ENCODE measurements around the gene RPH3AL. TPM values are rescaled to one million over a fixed set of nuclear protein-coding genes. Genes with fewer than 3 reads are reported as not detected.

The RPH3AL gene
- total and polyA plus RNA-seq, 2 experiments from 2014 or later: 13.8 to 39.0 TPM

DNA sequence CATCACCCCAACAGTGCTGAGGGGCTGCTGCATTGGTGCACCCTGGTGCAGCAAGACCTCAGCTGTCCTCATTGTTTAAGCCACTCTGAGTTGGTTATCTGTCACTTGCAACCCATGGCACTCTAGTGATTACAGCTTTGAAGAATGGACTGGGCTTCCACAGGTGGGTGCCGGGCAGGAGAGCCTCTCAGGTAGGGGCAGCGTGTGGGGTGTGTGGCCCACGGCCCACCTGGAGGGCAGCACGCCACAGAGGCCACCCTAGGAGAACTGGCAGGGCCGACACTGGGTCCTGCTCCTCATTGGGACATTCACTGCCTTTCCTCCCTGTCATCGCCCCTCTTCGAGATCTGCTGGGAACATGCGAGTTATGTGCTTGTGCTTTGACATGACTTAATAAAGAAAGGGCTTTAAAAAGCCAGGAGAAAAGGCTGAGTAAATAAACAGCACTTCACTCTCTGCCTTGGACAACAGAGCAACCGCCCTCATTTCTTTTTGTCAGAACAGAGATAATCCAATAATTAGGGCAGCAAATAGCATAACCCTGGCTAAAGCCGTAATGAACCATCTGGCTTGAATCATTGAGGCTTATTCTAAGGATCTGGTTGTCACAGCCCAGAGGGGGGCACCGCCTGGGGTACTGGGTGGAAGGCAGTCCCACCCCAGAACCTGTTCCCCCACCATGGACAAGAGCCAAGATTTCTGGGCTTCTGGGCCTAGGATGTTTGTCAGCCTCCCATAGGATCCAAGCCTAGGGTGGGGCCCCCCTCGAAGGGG lies 174.1 kb downstream of the RPH3AL start:
- H3K9me3 ChIP-seq (ENCODE audit: low read depth): no peaks in the 10 kb centered on the region
- TF ChIP-seq CTCF (IDR thresholded peaks at IDR 0.05; ENCODE audit: low read depth, low read length): no peak
- peaks cover 8% of the 10 kb centered on the region for H3K4me1 ChIP-seq (ENCODE audit: low read depth)
- H3K27me3 ChIP-seq: peaks cover 41% of the 10 kb centered on the region
- no peaks in the 10 kb centered on the region for H3K36me3 ChIP-seq
- H3K4me3 ChIP-seq: no peak overlapping the region
- no peak for DNase-seq (ENCODE audit: low read depth in 1 of 2, low spot score in 1 of 2)
- no peak overlapping the region for H3K27ac ChIP-seq

DNA sequence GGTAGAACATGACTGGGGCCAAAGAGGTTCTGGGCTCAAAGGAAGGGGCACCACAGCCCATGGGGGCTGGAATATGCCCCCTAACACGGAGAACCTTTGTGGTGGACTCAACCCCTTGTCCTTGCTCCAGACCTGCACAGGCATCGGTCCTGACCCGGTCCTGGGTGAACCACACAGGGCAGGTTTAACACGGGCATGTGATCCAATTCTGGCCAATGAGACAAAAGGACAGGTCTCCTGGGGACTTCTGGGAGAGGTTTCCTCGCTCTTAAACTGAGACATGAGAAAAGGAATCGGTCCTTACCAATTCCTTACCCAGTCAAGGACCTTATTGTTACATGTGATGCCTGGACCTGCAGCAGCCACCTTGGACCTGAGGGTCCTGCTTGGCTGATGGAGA lies 174.8 kb downstream of the RPH3AL start:
- DNase-seq (ENCODE audit: low read depth in 1 of 2, low spot score in 1 of 2): no peak
- Histone ChIP-seq H3K4me3 (no peak overlapping the region), H3K4me1 (ENCODE audit: low read depth) (peaks cover 8% of the 10 kb centered on the region), H3K36me3 (no peaks in the 10 kb centered on the region), H3K27me3 (peaks cover 34% of the 10 kb centered on the region), H3K9me3 (ENCODE audit: low read depth) (no peaks in the 10 kb centered on the region), H3K27ac (no peak overlapping the region)
- no peak for TF ChIP-seq CTCF (IDR thresholded peaks at IDR 0.05; ENCODE audit: low read depth, low read length)

GRCh38 chr17:177155-177554 lies 175.5 kb downstream of the RPH3AL start:
- peaks cover 8% of the 10 kb centered on the region for H3K4me1 ChIP-seq (ENCODE audit: low read depth)
- no peaks in the 10 kb centered on the region for H3K9me3 ChIP-seq (ENCODE audit: low read depth)
- no peak for TF ChIP-seq CTCF (IDR thresholded peaks at IDR 0.05; ENCODE audit: low read depth, low read length)
- no peak for DNase-seq (ENCODE audit: low read depth in 1 of 2, low spot score in 1 of 2)
- H3K27ac ChIP-seq: no peak overlapping the region
- H3K36me3 ChIP-seq: no peaks in the 10 kb centered on the region
- H3K4me3 ChIP-seq: no peak overlapping the region
- peaks cover 28% of the 10 kb centered on the region for H3K27me3 ChIP-seq

DNA sequence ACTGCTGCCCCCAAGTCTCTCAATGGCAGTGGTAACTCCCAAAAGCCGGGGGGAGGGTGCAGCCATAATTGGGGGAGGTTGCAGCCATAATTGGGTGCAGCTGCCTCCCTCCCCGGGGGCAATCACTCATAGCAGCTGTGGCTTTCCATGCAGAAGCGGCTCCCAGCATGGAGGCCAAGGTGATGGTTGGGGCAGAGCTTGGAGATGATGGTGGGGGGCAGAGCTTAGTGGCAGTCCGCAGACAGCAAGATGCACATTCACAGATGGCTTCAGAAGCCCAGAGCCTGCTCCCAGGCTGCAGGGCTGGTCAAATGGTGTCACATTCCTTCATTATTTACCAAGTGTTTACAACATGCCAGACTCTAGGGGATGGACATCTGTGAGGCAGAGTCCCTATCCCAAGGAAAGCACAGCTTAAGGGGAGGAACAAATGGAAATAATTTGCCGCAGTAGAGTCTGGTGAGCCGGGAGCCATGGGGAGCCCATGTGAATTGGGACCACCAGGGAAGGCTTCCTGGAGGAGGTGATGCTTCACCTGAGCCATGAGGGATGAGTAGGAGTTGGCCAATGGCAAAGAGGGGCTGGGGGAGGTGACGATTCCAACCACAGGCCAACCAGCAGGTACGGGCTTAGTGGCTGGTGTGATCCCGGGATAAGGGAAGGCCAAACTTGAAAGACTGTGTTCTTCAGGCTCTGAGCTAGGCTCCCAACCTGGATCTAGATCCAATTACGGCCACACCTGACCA lies 179.3 kb downstream of the RPH3AL start:
- H3K4me1 ChIP-seq (ENCODE audit: low read depth): peaks cover 8% of the 10 kb centered on the region
- no peak for DNase-seq (ENCODE audit: low read depth in 1 of 2, low spot score in 1 of 2)
- H3K27me3 ChIP-seq: no peaks in the 10 kb centered on the region

GRCh38 chr17:172401-172800 lies 180.2 kb downstream of the RPH3AL start:
- Histone ChIP-seq H3K27ac (no peak overlapping the region), H3K4me1 (ENCODE audit: low read depth) (peaks cover 8% of the 10 kb centered on the region), H3K27me3 (no peaks in the 10 kb centered on the region), H3K36me3 (no peaks in the 10 kb centered on the region), H3K4me3 (no peak overlapping the region), H3K9me3 (ENCODE audit: low read depth) (no peaks in the 10 kb centered on the region)
- TF ChIP-seq CTCF (IDR thresholded peaks at IDR 0.05; ENCODE audit: low read depth, low read length): no peak
- no peak for DNase-seq (ENCODE audit: low read depth in 1 of 2, low spot score in 1 of 2)

More for the DNA sequence above, 179.3 kb downstream of the RPH3AL start:
- Histone ChIP-seq H3K36me3 (no peaks in the 10 kb centered on the region), H3K27ac (no peak overlapping the region), H3K4me3 (no peak overlapping the region), H3K9me3 (ENCODE audit: low read depth) (no peaks in the 10 kb centered on the region)
- no peak for TF ChIP-seq CTCF (IDR thresholded peaks at IDR 0.05; ENCODE audit: low read depth, low read length)
